ENCODE results near the gene CBFA2T2. TPM values are rescaled to one million over a fixed set of nuclear protein-coding genes. Genes with fewer than 3 reads are reported as not detected.

The CBFA2T2 gene
- total and polyA plus RNA-seq, 2 of the 4 experiments (the other 2 are of a cell fraction) = 3.8 to 6.2 TPM

GRCh38 chr20:33566781-33567603 lies 77.1 kb downstream of the CBFA2T2 start:
- Histone ChIP-seq H2BK20ac (ENCODE audit: low read depth, low read length) (no peak overlapping the region), H3K4me1 (ENCODE audit: control insufficient read depth, insufficient read depth, low read length) (no peaks in the 10 kb centered on the region), H3K56ac (ENCODE audit: extremely low read depth, insufficient read depth, low read length) (0 out of 2 replicates have a peak overlapping the region, but pooled peaks have one; percentile 21), H3K79me1 (ENCODE audit: low read depth in 1 of 2, low read length in 2 of 2) (peaks cover 8 to 37% of the 10 kb centered on the region in 2 experiments), H3K9ac (ENCODE audit: low read depth, low read length) (no peak overlapping the region), H4K91ac (ENCODE audit: insufficient read depth, low read depth, low read length) (no peak overlapping the region), H4K8ac (ENCODE audit: low read depth in 2 of 2, low read length in 2 of 2) (no peak overlapping the region; a peak in 1 of 4 replicates), H4K5ac (ENCODE audit: low read depth, low read length) (no peak overlapping the region; the same call in 1 of the 2 replicates), H3K27me3 (ENCODE audit: control insufficient read depth, insufficient read depth, low read length) (no peaks in the 10 kb centered on the region), H2AK9ac (replicated peaks; ENCODE audit: low read depth, low read length, poor library complexity) (no peak overlapping the region), H2AK5ac (ENCODE audit: low read depth, low read length) (no peak overlapping the region), H3K4me3 (ENCODE audit: insufficient read depth, low read depth, low read length) (no peak overlapping the region), H3K9me3 (ENCODE audit: control insufficient read depth, insufficient read depth, low read length) (no peaks in the 10 kb centered on the region), H3K4me2 (ENCODE audit: low read depth, low read length) (no peak overlapping the region), H3K27ac (ENCODE audit: insufficient read depth, low read length) (no peak overlapping the region), H2BK5ac (ENCODE audit: low read depth, low read length, poor library complexity, severe bottlenecking) (no peak overlapping the region), H3K23ac (ENCODE audit: low read depth, low read length) (no peak overlapping the region), H2BK15ac (ENCODE audit: low read depth, low read length) (no peak overlapping the region), H2AFZ (replicated peaks; ENCODE audit: low read length, poor library complexity) (no peak overlapping the region), H3K18ac (ENCODE audit: low read depth, low read length) (no peak overlapping the region), H3K4ac (ENCODE audit: low read depth, low read length) (no peak overlapping the region), H3K9me1 (ENCODE audit: insufficient read depth, low read length) (peaks cover 10% of the 10 kb centered on the region; the same call in 1 of the 2 replicates), H2BK120ac (ENCODE audit: low read depth, low read length) (no peak overlapping the region), H3K36me3 (ENCODE audit: control insufficient read depth, insufficient read depth, low read length) (no peaks in the 10 kb centered on the region), H4K20me1 (ENCODE audit: insufficient read depth, low read length) (peaks cover 4% of the 10 kb centered on the region; the same call in 1 of the 2 replicates), H3K14ac (replicated peaks; ENCODE audit: low read depth, low read length) (no peak overlapping the region)
- in situ Hi-C loops (cut with MboI; ENCODE audit: low sequenced_read_pairs) = no loop called here
- dilution Hi-C loops (cut with HindIII; ENCODE audit: low sequenced_read_pairs, unreplicated experiment) = no loop called here
- TF ChIP-seq ELK1 (IDR thresholded peaks at IDR 0.05; ENCODE audit: borderline replicate concordance, low read depth, low read length) = no peak
- no peak for TF ChIP-seq CTCF (conservative IDR thresholded peaks at IDR 0.05; ENCODE audit: low read depth, low read length)
- TF ChIP-seq RFX5 (IDR thresholded peaks at IDR 0.05; ENCODE audit: low read depth, low read length) = no peak
- DNase-seq (no peak), ATAC-seq (ENCODE audit: low read depth) (no peak)
- no TSS peak for BruUV-seq (replicated peaks)
- WGBS, 2 experiments (ENCODE audit: extremely low coverage in 2 of 2, insufficient read length in 1 of 2) = no CpG with 5 or more reads among the region's 7 CpGs
- POLR2A ChIA-PET (ENCODE audit: unreplicated experiment) = no interaction called here
- CTCF ChIA-PET = interaction anchor here (0.7 kb wide), 1 partner anchor 60 kb away, joined by 3 read pairs; no protein-coding TSS in a partner anchor
- intact Hi-C loops (cut with micrococcal nuclease) = no loop called here

All from IMR-90 (cell line).